Trophoblast cell (in vitro differentiated cells and primary cell): ENCODE data around the gene CACNA1C.

Experiments used
- DNase-seq, 2 donors: peaks; one replicate each; pipeline ENCODE4 v3.0.0-alpha.2; 2016
- H2AFZ ChIP-seq: 2 replicates; pipeline ENCODE4 v1.6.1; 2013; ENCODE audit warnings: low read length, moderate library complexity, mild to moderate bottlenecking; ENCODE audit not compliant: insufficient read depth, poor library complexity
- H2AK5ac ChIP-seq: 2 replicates; pipeline ENCODE4 v1.6.1; 2013; ENCODE audit warnings: mild to moderate bottlenecking, low read length
- H2BK120ac ChIP-seq: 2 replicates; pipeline ENCODE4 v1.6.1; 2013; ENCODE audit warnings: low read length, mild to moderate bottlenecking, moderate library complexity; ENCODE audit not compliant: insufficient read depth, poor library complexity
- H2BK12ac ChIP-seq: 2 replicates; pipeline ENCODE4 v1.6.1; 2013; ENCODE audit warnings: mild to moderate bottlenecking, low read length, moderate library complexity
- H2BK5ac ChIP-seq: 2 replicates; pipeline ENCODE4 v1.6.1; 2013; ENCODE audit warnings: low read length, low read depth, moderate library complexity, mild to moderate bottlenecking; ENCODE audit not compliant: poor library complexity
- H3K14ac ChIP-seq: 2 replicates; pipeline ENCODE4 v1.6.1; 2013; ENCODE audit warnings: mild to moderate bottlenecking, low read length
- H3K18ac ChIP-seq: 2 replicates; pipeline ENCODE4 v1.6.1; 2013; ENCODE audit warnings: mild to moderate bottlenecking, low read length
- H3K23ac ChIP-seq: 2 replicates; pipeline ENCODE4 v1.6.1; 2013; ENCODE audit warnings: low read length
- H3K27ac ChIP-seq: 2 replicates; pipeline ENCODE4 v1.5.1; 2013; ENCODE audit warnings: low read depth, mild to moderate bottlenecking, inconsistent platforms, low read length, moderate library complexity
- H3K27me3 ChIP-seq: 2 replicates; pipeline ENCODE4 v1.6.1; 2013; ENCODE audit warnings: inconsistent platforms, mild to moderate bottlenecking, low read length, moderate library complexity; ENCODE audit not compliant: insufficient read depth
- H3K36me3 ChIP-seq, 2 experiments: 1 replicate in 1 of 2; 2 replicates in 1 of 2; pipeline ENCODE4 v1.6.1; 2013; ENCODE audit warnings: low read length in 2 of 2, mild to moderate bottlenecking in 2 of 2, moderate library complexity in 1 of 2; ENCODE audit not compliant: insufficient read depth in 2 of 2, control insufficient read depth in 1 of 2
- H3K4ac ChIP-seq: 2 replicates; pipeline ENCODE4 v1.6.1; 2013; ENCODE audit warnings: low read depth, mild to moderate bottlenecking, low read length, moderate library complexity
- H3K4me1 ChIP-seq, 2 experiments: 1 replicate in 1 of 2; 2 replicates in 1 of 2; pipeline ENCODE4 v1.6.1; 2013; ENCODE audit warnings: low read length in 2 of 2, mild to moderate bottlenecking in 2 of 2, moderate library complexity in 1 of 2; ENCODE audit not compliant: insufficient read depth in 2 of 2, control insufficient read depth in 1 of 2
- H3K4me2 ChIP-seq: 2 replicates; pipeline ENCODE4 v1.6.1; 2013; ENCODE audit warnings: inconsistent platforms, mild to moderate bottlenecking, low read length, moderate library complexity
- H3K4me3 ChIP-seq: 2 replicates; pipeline ENCODE4 v1.5.1; 2013; ENCODE audit warnings: mild to moderate bottlenecking, low read depth, low read length, inconsistent platforms
- H3K79me1 ChIP-seq: one replicate; pipeline ENCODE4 v1.6.1; 2013; ENCODE audit warnings: low read length
- H3K79me2 ChIP-seq: 2 replicates; pipeline ENCODE4 v1.6.1; 2013; ENCODE audit warnings: low read length, mild to moderate bottlenecking; ENCODE audit not compliant: control insufficient read depth, insufficient read depth, poor library complexity
- H3K9ac ChIP-seq: 2 replicates; pipeline ENCODE4 v1.6.1; 2013; ENCODE audit warnings: mild to moderate bottlenecking, low read length
- H3K9me3 ChIP-seq: 2 replicates; pipeline ENCODE4 v1.6.1; 2013; ENCODE audit warnings: low read depth, mild to moderate bottlenecking, control low read depth, inconsistent platforms, low read length; ENCODE audit not compliant: insufficient read depth
- H4K12ac ChIP-seq: 2 replicates; pipeline ENCODE4 v1.6.1; 2013; ENCODE audit warnings: low read depth, mild to moderate bottlenecking, low read length, moderate library complexity
- H4K8ac ChIP-seq: 2 replicates; pipeline ENCODE4 v1.6.1; 2013; ENCODE audit warnings: low read depth, mild to moderate bottlenecking, low read length, moderate library complexity
- H4K91ac ChIP-seq: one replicate; pipeline ENCODE4 v1.6.1; 2013; ENCODE audit warnings: low read depth, mild to moderate bottlenecking, low read length, moderate library complexity
- WGBS: extraction: QIAGEN DNeasy Blood & Tissue Kit; methylation state at CpG from one replicate; pipeline ENCODE4 v1.1.7; 2013; ENCODE audit warnings: missing lambda C conversion rate; ENCODE audit not compliant: insufficient read length, insufficient coverage; ENCODE audit errors: extremely low coverage; 5-methylcytosine and 5-hydroxymethylcytosine counted together

Gene CACNA1C

DNA sequence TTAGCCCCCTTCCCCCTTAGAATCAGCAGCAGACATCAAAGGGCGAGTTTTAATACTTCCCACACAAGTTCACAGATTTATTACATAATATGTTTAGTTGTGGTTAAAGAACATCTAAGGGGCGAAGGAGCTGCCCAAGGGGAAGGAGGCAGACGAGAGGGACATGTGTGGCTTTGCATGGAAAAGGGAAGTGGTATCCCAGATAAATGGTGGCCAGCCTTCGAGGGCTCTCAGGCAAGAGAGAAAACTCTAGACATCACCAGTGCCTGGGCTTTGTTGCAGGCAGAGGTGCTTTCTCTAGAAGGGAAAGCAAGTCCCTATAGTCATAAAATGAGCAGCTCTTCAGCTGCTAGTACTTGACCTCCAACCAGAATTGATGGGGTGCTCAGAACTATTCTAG is 121.2 kb downstream of the CACNA1C start:
- no peak overlapping the region for H4K8ac ChIP-seq
- no peaks in the 10 kb centered on the region for H3K9me3 ChIP-seq
- no peak overlapping the region for H3K4ac ChIP-seq
- no peak overlapping the region for H2AFZ ChIP-seq
- no peak for DNase-seq
- no peak overlapping the region for H3K4me3 ChIP-seq
- H2AK5ac ChIP-seq = no peak overlapping the region
- no peak overlapping the region for H3K27ac ChIP-seq
- H3K36me3 ChIP-seq = no peaks in the 10 kb centered on the region
- H3K79me2 ChIP-seq = no peaks in the 10 kb centered on the region
- no peak overlapping the region for H4K12ac ChIP-seq
- WGBS = no CpG with 5 or more reads among the region's 4 CpGs
- H2BK120ac ChIP-seq = no peak overlapping the region
- no peak overlapping the region for H3K4me2 ChIP-seq
- H2BK12ac ChIP-seq = no peak overlapping the region
- H3K4me1 ChIP-seq = no peaks in the 10 kb centered on the region
- H3K23ac ChIP-seq = no peak overlapping the region
- no peaks in the 10 kb centered on the region for H3K79me1 ChIP-seq
- H3K9ac ChIP-seq = no peak overlapping the region
- H2BK5ac ChIP-seq = no peak overlapping the region
- H4K91ac ChIP-seq = no peak overlapping the region
- no peaks in the 10 kb centered on the region for H3K27me3 ChIP-seq
- no peak overlapping the region for H3K18ac ChIP-seq
- no peak overlapping the region for H3K14ac ChIP-seq

DNA sequence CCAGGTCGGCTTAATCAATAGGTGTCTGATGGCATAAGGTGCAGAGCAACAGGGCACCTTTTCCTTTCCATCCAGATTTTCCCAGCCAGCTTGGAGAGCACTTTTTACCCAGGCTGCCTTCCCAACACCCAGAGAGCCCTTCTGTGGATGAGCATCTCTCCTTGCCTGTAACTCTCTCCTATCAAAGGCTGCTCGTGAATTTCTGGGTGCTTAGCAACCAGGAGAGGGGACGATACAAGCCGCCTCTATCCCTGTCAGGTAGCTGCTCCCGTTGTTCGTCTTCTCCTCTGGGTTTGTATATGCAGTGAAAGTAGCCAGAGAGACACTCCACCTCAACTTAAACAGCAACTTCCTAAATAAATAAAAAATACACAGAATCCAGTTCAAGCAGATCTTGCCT is 124.2 kb downstream of the CACNA1C start:
- Histone ChIP-seq H3K4ac (no peak overlapping the region), H3K4me3 (no peak overlapping the region), H3K36me3 (no peaks in the 10 kb centered on the region), H2BK5ac (no peak overlapping the region), H3K14ac (no peak overlapping the region), H4K91ac (no peak overlapping the region), H3K9me3 (no peaks in the 10 kb centered on the region), H3K9ac (no peak overlapping the region), H3K4me1 (no peaks in the 10 kb centered on the region), H4K8ac (no peak overlapping the region), H2BK120ac (no peak overlapping the region), H3K23ac (no peak overlapping the region), H3K18ac (no peak overlapping the region), H3K79me2 (no peaks in the 10 kb centered on the region), H3K4me2 (no peak overlapping the region), H2AFZ (no peak overlapping the region), H2BK12ac (no peak overlapping the region), H3K79me1 (no peaks in the 10 kb centered on the region), H2AK5ac (no peak overlapping the region), H4K12ac (no peak overlapping the region), H3K27ac (no peak overlapping the region), H3K27me3 (no peaks in the 10 kb centered on the region)
- no peak for DNase-seq
- WGBS = no CpG with 5 or more reads among the region's 6 CpGs

DNA sequence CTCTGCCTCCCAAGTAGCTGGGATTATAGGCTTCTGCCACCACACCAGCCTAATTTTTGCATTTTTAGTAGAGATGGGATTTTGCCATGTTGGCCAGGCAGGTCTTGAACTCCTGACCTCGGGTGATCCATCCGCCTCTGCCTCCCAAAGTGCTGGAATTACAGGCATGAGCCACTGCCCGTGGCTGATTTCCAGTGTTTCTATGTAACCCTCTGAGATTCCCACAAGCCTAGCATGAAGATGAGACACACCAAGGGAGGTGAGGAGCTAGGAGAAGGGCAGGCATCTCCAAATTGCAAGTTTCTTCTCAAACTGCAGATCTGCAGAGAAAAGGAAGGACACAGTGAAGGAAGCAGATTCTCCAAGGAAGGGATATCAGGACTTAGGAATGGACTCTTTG is 125.0 kb downstream of the CACNA1C start:
- no peak overlapping the region for H4K12ac ChIP-seq
- WGBS = no CpG with 5 or more reads among the region's 3 CpGs
- H3K79me2 ChIP-seq = no peaks in the 10 kb centered on the region
- no peak overlapping the region for H3K9ac ChIP-seq
- no peak for DNase-seq
- H3K36me3 ChIP-seq = peaks cover 0 to 2% of the 10 kb centered on the region in 2 experiments
- H3K23ac ChIP-seq = no peak overlapping the region
- H3K27ac ChIP-seq = no peak overlapping the region
- H3K4ac ChIP-seq = no peak overlapping the region
- no peak overlapping the region for H2AK5ac ChIP-seq
- no peaks in the 10 kb centered on the region for H3K4me1 ChIP-seq
- no peak overlapping the region for H4K91ac ChIP-seq
- H3K14ac ChIP-seq = no peak overlapping the region
- no peaks in the 10 kb centered on the region for H3K27me3 ChIP-seq
- no peak overlapping the region for H4K8ac ChIP-seq
- no peaks in the 10 kb centered on the region for H3K9me3 ChIP-seq
- H2BK5ac ChIP-seq = no peak overlapping the region
- no peaks in the 10 kb centered on the region for H3K79me1 ChIP-seq
- no peak overlapping the region for H2AFZ ChIP-seq
- H3K4me3 ChIP-seq = no peak overlapping the region
- no peak overlapping the region for H2BK120ac ChIP-seq
- no peak overlapping the region for H3K18ac ChIP-seq
- no peak overlapping the region for H3K4me2 ChIP-seq
- no peak overlapping the region for H2BK12ac ChIP-seq

DNA sequence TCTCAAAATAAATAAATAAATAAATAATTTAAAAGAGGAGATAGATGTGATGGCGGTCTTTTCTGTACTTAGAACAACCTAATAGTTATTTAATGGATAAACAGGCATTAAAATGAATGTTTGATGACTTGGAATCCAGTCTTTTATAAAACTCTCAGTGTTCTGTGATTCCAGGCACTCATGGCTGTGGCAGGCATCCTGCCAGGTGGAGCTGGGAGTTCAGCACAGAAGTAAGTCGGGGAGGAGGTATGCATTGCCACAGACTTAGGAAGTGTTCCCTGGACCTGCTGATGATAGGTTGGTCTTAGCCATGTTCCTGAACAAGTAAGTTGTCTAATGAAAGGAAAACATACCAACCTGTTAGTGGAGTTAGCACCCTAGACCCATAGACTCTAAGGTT is 126.3 kb downstream of the CACNA1C start:
- Histone ChIP-seq H3K9me3 (no peaks in the 10 kb centered on the region), H2BK12ac (no peak overlapping the region), H3K4ac (no peak overlapping the region), H4K8ac (no peak overlapping the region), H3K36me3 (peaks cover 0 to 2% of the 10 kb centered on the region in 2 experiments), H3K23ac (no peak overlapping the region), H3K27me3 (no peaks in the 10 kb centered on the region), H3K27ac (no peak overlapping the region), H3K4me1 (no peaks in the 10 kb centered on the region), H4K91ac (no peak overlapping the region), H2AK5ac (no peak overlapping the region), H3K79me2 (no peaks in the 10 kb centered on the region), H3K9ac (no peak overlapping the region), H3K18ac (no peak overlapping the region), H3K14ac (no peak overlapping the region), H2AFZ (no peak overlapping the region), H2BK5ac (no peak overlapping the region), H3K79me1 (no peaks in the 10 kb centered on the region), H4K12ac (no peak overlapping the region), H3K4me2 (no peak overlapping the region), H3K4me3 (no peak overlapping the region), H2BK120ac (no peak overlapping the region)
- no peak for DNase-seq
- WGBS = no CpG with 5 or more reads among the region's 2 CpGs
